ENCODE results near the gene TMTC1. TPM values are rescaled to one million over a fixed set of nuclear protein-coding genes. Genes with fewer than 3 reads are reported as not detected.
A peak's percentile ranks its signal among the peaks of the same experiment; 100 is the strongest.

Gene TMTC1
- total RNA-seq, 1 experiment from 2014 or later, result 0.17 TPM

- no peaks in the 10 kb centered on the region for H3K4me1 Mint-ChIP-seq (ENCODE audit: low read depth, unreplicated experiment)
- TF ChIP-seq CTCF (IDR thresholded peaks at IDR 0.05; ENCODE audit: unreplicated experiment), result no peak
- BruUV-seq (replicated peaks), result no TSS peak
- DNase-seq, result no peak
- no peak overlapping the region for H3K4me3 Mint-ChIP-seq (ENCODE audit: low read depth, unreplicated experiment)
- peaks cover 56% of the 10 kb centered on the region for H3K27me3 Mint-ChIP-seq (ENCODE audit: unreplicated experiment)
- no peak overlapping the region for H3K27ac Mint-ChIP-seq (ENCODE audit: unreplicated experiment)
- CTCF ChIA-PET, result no interaction called here
- intact Hi-C loops (cut with micrococcal nuclease; ENCODE audit: unreplicated experiment), result no loop called here
- no peaks in the 10 kb centered on the region for H3K36me3 Mint-ChIP-seq (ENCODE audit: insufficient read depth, unreplicated experiment)
- H3K9me3 Mint-ChIP-seq (ENCODE audit: low read depth, unreplicated experiment), result no peaks in the 10 kb centered on the region
These were observed 253.3 kb downstream of the TMTC1 start for GRCh38 chr12:29530436-29530835.

- Mint-ChIP-seq H3K4me1 (ENCODE audit: low read depth, unreplicated experiment) (no peaks in the 10 kb centered on the region), H3K9me3 (ENCODE audit: low read depth, unreplicated experiment) (no peaks in the 10 kb centered on the region), H3K4me3 (ENCODE audit: low read depth, unreplicated experiment) (no peak overlapping the region), H3K27me3 (ENCODE audit: unreplicated experiment) (peaks cover 42% of the 10 kb centered on the region), H3K36me3 (ENCODE audit: insufficient read depth, unreplicated experiment) (no peaks in the 10 kb centered on the region), H3K27ac (ENCODE audit: unreplicated experiment) (no peak overlapping the region)
- no TSS peak for BruUV-seq (replicated peaks)
- DNase-seq, result no peak
- CTCF ChIA-PET, result no interaction called here
- intact Hi-C loops (cut with micrococcal nuclease; ENCODE audit: unreplicated experiment), result no loop called here
- no peak for TF ChIP-seq CTCF (IDR thresholded peaks at IDR 0.05; ENCODE audit: unreplicated experiment)
These were observed 255.6 kb downstream of the TMTC1 start for GRCh38 chr12:29528161-29528560.

GRCh38 chr12:29521951-29522350, 261.8 kb downstream of the TMTC1 start:
- no peak overlapping the region for H3K27ac Mint-ChIP-seq (ENCODE audit: unreplicated experiment)
- intact Hi-C loops (cut with micrococcal nuclease; ENCODE audit: unreplicated experiment), result no loop called here
- BruUV-seq (replicated peaks), result no TSS peak

GRCh38 chr12:29519585-29520182, 264.1 kb downstream of the TMTC1 start:
- no peak overlapping the region for H3K27ac Mint-ChIP-seq (ENCODE audit: unreplicated experiment)
- intact Hi-C loops (cut with micrococcal nuclease; ENCODE audit: unreplicated experiment), result loop anchor here (1.0 to 5.0 kb wide), 3 partner anchors 767 to 1323 kb away; no protein-coding TSS in a partner anchor
- no peaks in the 10 kb centered on the region for H3K36me3 Mint-ChIP-seq (ENCODE audit: insufficient read depth, unreplicated experiment)
- H3K9me3 Mint-ChIP-seq (ENCODE audit: low read depth, unreplicated experiment), result no peaks in the 10 kb centered on the region
- no peaks in the 10 kb centered on the region for H3K4me1 Mint-ChIP-seq (ENCODE audit: low read depth, unreplicated experiment)
- peak; percentile 28 for TF ChIP-seq CTCF (IDR thresholded peaks at IDR 0.05; ENCODE audit: unreplicated experiment)
- BruUV-seq (replicated peaks), result no TSS peak
- H3K27me3 Mint-ChIP-seq (ENCODE audit: unreplicated experiment), result no peaks in the 10 kb centered on the region
- peak; percentile 42 for DNase-seq
- CTCF ChIA-PET, result interaction anchor here (1.2 kb wide), 1 partner anchor 1234 kb away, joined by 3 read pairs; no protein-coding TSS in a partner anchor
- no peak overlapping the region for H3K4me3 Mint-ChIP-seq (ENCODE audit: low read depth, unreplicated experiment)

More at GRCh38 chr12:29521951-29522350, 261.8 kb downstream of the TMTC1 start:
- no peak overlapping the region for H3K4me3 Mint-ChIP-seq (ENCODE audit: low read depth, unreplicated experiment)
- no peaks in the 10 kb centered on the region for H3K4me1 Mint-ChIP-seq (ENCODE audit: low read depth, unreplicated experiment)
- no peaks in the 10 kb centered on the region for H3K36me3 Mint-ChIP-seq (ENCODE audit: insufficient read depth, unreplicated experiment)
- no peak for TF ChIP-seq CTCF (IDR thresholded peaks at IDR 0.05; ENCODE audit: unreplicated experiment)
- no peak for DNase-seq
- no peaks in the 10 kb centered on the region for H3K27me3 Mint-ChIP-seq (ENCODE audit: unreplicated experiment)
- CTCF ChIA-PET, result interaction anchor here (0.6 to 0.7 kb wide), 2 partner anchors 24 to 870 kb away, joined by 4 read pairs; no protein-coding TSS in a partner anchor
- H3K9me3 Mint-ChIP-seq (ENCODE audit: low read depth, unreplicated experiment), result no peaks in the 10 kb centered on the region

Data from Calu3 (cell line).